ENCODE measurements around the gene LEFTY1.

The LEFTY1 gene

DNA sequence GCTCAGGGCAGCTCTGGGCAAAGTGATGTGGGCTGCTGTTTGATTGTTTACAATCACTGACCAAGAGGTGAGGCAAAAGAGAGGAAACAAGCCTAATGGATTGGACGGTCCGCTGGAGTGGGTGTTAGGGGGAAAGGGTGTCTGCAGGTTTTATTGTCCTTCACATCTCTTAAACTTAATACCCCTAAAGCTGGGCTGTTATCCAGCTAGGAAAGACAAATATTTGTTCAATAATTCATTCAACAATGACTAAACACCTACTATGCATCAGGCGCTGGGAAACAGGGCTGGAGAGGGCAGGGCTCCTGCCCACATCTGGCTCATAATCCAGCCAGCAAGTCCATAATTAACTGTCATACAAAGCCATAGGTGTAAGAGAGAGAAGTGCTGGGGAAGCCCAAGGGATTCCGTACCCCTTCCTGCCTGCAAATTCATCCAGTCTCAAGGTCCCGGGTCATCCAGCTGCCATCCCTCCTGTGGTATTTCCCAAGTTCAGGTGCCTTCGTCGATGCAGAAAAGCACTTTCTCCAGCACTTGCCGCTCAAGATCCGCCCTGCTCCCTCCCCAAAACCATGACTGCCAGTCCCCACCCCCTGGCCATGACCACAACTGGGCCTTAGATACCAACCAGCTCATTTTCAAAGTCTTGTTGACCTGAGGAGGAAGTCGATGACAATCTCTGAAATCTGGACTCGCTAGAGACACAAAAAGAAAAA, 17.4 kb downstream of the LEFTY1 start:
- DNase-seq: no peak

DNA sequence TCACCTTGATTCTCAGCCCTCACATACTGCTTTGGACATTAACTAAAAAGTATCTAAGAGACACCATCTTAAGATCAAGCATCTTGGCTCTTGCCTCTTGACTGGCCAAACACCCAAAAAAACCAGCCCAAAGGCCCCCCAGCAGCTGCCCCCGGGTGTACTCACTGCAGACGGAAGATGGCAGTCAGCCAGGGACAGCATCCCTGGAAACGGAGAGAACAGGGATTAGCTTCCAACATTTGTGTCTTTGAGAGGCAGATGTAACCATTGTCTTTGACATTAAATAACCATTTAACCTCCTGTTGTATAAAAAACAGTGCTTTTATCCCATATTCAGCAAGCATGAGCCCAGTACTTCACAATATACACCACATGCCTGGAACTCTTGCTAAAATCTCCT, 18.0 kb downstream of the LEFTY1 start:
- no peak for DNase-seq

DNA sequence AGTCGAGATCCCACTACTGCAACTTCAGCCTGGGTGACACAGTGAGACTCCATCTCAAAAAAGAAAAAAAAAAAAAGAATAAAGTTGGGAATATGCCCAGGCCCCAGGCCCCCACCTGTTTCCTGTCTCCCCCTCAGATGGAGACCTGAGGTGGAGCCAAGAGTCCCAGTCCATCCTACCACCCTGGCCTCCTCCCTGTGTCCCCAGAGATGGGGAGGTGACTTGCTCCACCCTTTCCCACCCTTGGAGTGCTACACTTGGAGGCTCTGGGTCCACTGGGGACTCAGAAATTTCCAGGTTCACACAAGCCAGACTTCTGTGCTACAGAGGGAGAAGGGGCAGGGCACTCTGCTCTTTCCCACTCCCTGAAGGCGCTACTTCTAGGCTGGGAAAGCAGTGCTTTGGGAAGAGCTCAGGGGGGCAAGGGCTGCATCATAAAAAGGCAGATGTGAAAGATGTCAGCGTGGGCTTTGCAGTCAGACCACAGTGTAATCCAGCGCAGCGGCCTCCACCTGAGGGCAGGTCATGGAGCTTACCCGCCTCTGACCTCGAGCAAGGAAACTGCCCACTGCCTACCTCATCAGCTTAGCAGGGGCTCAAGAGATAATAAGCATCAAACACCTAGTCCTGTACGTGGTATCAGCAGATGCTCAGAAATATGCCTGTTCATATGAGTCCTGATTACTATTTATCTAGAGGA, 20.2 kb downstream of the LEFTY1 start:
- no peak for DNase-seq

DNA sequence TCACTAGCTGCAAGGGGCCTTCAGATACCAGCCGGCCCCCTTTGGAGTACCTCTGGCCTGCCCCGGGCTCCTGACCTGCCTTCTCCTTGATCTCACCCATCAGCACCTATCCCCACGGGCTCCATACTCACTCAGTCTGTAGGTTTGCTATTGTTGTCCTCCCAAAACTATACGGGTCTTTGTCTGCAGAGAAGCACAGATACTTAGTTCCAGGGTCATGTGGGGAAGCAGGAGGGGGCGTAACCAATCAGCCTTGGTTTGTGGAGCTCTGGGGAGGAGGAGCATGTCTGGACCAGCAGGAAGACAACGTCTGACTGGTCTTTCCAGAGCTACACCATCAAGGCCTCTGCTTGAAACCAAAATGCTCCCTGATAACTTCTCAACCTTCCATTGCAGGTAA, 22.0 kb downstream of the LEFTY1 start:
- no peak for DNase-seq

DNA sequence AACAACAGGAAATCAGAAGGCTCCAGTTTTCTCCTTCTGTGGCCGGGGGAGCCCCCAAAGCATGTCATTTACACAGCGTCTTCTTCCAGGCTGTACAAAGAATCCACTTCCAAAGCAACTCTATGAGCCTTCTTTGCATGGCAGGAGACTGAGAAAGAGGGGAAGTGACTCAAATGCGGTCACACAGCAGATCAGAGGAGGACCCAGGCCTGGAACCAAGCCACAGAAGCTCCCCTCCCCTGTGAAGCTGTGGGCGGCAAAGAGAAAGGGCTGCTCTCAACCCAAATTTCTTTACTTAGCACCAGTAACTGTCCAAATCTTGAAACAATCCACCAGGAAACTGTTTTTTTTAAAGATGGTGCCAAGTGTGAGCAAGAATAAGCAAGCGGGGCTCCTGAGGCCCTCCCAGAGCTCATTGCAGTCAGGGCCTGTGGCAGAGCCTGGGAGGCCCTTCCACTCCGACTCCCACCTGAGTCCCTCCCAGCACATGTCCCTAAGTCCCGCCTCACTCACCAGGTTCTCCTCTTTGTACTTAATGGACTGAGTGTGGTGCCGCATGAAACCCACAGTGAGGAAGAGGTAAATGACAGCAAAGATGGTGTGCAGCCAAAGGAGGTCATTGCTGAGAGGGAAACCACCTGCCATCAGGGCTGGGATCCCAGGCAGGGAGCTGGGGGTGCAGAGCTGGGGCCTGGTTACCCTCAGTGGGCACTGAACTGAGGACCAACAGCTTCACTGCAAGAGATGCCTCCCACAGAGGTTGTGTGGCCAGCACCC, 22.7 kb downstream of the LEFTY1 start:
- no peak for DNase-seq

DNA sequence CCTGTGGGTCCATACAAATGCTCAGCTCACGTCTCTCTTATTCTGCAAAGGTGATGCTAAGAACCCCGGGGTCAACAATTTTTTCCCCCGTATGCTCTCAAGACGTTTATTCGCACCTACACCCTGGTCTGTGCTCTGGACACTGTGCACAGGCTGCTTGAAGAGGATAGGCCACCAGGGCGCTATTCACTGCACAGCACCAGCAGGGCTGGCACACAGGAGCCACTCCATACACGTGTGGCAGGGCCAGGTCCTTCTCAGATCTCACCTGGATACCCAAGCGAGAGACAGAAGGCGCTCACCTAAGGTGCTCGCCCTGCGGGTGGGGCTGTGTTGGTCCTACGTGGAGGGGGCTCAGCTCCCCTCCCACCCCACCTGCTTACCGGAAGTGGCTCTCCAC, 23.4 kb downstream of the LEFTY1 start:
- no peak for DNase-seq

DNA sequence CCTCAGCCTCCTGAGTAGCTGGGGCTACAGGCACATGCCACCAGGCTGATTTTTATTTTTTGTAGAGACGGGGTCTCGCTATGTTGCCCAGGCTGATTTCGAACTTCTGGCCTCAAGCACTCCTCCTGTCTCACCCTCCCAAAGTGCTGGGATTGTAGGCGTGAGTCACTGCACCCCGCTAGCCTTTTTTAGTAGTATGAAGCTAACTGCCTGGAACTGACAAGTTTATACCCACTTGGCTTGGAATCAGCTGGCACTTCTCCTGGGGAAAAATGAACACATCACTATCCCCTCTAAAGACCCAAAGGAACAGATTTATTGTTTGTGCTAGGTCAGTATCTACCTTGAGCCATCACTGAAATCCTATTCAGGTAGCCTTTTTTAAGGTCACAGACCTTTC, 25.8 kb downstream of the LEFTY1 start:
- no peak for DNase-seq

DNA sequence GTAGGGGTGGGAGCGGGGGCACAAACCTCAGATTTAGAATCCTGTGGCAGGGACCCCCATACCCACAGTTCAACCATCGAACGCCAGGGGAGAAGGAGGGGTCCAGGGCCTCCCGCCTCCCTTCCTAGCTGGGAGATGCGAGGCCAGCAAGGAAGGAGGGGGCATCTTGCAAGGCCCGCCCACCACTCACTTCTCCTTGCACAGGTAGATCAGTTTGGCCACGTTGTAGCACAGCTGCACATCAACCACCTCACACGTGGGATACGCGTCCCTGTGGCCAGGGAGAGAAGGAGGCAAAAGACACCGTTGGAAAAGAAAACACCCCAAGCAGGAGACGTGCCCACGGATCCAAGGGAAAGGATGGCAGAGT, 26.4 kb downstream of the LEFTY1 start:
- no peak for DNase-seq

DNA sequence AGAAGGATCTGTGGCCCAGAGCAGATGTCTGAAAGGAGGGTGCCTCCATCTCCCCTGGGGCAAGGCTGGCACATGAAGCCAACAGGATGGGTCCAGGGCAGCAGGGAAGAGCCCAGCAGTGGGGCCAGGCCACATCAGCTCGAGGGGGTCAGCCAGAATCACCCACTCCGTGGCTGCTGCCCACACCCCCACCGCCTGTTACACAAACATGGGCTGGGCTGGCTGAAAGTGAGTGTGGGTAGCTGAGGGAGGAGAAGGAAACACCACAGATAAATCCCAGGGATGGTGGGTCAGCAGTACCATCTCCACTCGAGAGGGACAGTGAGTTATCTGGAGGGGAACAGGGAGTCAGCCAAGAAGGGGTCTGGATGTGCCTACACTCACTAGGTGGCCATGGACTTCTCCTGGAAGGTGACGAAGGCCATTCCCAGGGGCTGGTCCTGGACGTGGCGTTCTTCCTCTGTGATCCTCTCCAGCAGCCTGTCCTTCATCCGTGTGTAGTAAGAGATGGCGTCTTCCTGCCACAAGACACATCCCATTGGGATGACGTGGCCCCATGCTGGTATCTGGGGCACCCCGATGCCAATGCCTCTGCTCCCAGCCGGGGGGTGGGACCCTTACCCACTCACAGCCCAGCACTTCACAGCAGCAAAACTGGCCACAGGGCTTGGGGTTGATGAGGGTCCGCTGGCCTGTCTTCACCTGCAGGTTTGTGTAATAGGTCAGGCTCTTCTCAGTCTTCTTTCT, 26.9 kb downstream of the LEFTY1 start:
- no peak for DNase-seq

DNA sequence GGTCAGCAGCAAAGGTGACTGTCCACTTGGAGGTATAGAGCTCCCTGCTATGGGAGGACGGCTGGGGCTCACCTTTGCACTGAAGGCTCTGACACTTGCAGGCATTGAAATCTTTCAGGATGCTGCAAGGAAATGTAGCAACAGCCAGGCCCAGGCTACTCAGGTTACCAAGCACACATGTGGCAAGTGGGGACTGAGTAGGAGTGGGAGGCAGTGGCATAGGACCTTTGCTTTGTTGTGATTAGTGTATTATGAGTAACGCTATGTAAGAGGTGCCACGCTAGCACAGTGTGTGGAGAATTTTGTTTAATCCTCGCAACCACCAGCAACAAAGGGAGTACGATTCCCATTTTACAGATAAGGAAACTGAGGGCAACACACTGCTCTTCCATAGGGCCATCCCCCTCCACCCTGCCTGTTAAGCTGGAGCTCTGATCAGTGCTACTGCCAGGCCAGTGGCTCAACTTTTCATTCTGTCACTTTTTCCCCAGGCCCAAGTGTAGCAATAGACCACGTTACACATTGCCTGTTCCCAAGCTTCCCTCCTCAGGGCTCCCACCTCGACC, 28.0 kb downstream of the LEFTY1 start:
- DNase-seq: no peak

DNA sequence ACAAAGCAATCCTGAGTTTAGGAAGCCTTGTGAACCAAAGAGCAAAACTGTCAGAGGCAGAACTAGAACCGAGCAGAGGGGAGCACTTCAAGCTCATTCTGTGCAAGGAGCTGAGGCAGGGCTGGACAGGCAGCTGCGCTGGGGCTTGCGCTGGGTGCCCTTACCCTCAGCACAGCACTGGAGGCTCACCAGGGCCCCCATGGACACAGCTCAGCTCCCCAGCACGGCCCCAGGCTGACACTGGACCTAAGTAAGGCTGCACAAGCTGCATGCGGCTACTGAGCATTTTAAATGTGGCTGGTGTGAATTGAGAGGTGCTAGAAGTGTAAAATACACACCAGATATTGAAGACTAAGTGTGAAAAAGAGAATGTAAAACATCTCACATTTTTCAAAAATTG, 28.8 kb downstream of the LEFTY1 start:
- no peak for DNase-seq

DNA sequence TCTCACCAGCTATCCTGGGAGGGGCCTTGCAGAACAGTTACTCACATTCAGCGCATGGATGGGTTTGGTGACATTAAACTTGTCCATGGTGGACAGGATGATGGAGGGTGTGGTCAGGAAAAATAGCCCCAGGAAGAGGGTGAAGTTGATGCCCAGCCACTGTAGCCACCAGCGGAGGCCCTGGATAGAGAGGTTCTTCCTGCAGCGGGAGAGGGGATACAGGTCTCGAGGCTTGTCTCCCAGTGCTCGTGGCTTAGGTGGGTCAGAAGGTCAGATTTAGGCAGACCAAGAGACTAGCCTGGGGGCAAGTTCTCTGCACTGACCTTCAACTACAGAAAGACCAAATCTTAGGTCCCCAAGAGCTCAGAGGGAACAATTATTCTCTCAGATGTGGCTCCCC, 29.8 kb downstream of the LEFTY1 start:
- DNase-seq: no peak

DNA sequence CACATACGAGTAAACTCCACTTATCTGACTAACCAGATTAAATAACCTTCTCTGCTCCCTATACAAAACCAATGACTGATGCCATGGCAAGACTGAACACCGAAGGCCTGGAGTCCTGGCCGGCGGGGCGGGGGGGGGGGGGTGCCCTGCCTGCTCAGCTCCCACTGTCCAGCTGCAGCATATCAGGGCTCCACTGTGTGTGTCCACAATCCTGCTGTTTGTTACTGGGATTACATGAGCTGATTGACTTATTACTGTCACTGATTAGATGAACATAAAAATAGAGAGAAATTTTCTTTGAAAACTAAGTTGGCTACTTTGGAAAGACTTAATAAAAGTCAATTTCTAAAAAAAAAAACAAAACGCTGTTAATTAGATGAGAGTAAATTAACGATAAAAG, 31.7 kb downstream of the LEFTY1 start:
- DNase-seq: no peak

DNA sequence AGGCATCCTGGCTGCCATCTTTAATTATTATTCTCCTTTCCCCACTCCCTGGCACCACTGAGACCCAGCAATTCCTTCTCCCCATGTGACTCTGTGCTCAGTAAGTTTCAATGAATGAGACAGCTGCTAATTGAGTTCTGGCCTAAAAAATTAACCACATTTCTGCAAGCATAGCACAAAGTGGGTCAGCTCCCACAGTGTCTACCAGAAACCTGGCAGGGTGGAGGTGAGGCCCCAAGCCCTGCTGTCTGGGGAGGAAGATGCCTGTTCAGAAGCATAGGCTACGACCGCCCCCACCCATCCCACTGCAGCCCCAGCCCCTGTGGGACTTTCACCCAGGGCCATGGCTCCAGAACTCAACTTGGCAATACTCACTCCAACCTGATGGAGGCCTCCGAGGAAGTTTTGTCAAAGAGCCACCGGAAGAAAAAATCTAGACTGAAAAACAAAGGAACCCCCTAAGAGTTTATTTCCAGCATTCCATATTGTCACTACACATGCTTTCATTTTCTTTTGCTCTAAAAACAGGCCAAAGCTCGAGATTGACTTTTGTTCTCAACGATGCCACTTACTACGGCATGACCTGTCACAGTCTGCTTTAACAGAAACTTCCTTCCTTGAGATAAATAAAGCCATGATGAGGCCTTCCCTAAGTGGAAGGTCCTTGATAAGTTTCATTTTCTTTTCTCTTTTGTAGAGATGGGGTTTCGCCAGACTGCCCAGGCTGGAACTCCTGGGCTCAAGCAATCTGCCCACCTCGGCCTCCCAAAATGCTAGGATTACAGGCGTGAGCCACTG, 33.2 kb downstream of the LEFTY1 start:
- DNase-seq: no peak

DNA sequence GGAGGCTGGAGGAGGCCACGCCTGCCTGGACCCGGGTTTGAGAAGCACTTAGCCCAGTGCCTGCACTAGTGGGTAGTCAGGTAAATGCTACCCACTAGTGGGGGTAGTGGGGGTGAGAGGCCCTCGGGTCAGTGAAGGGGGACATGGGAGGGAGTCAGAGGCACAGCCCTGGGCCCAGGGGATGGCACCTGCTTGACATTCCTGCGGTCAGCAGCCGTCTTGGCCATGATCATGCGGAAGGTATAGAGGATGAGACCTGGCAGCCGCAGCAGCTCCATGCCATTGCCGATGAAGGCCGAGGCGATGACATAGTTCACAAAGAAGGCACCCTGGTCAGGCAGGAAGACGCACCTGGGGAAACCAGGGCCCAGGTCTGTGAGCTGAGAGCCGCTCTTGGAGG, 35.5 kb downstream of the LEFTY1 start:
- DNase-seq: no peak

DNA sequence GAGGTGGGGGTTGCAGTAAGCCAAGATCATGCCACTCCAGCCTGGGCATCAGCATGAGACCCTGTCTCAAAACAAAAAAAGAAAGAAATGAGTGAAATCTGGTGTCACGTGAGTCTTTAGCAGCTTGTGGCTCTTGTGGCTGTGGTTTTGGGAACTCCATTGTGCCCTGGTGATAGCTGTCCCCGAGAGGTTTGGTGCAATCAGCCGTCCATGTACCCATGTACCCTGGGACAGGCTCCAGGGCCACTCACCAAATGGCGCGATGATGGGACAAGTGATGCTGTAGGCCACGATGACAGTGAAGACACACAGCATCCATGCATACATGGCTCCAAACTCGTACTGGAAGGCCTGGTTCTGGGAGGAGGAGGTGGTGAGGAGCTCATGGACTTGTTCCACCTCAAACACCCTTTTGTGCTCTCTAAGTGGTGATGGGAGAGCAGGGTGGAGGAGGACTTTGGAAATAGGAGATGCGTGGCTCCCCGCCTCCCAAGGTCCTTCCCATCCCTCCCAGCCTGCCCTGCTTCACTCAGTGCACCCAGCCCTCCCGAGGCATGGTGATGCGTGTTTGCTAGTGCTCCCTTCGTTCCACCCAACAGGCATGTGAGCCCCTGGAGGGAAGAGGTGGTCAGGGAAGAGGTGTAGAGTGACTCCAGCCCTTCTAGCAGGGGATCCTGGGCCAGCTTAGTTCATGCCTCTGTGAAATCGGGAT, 36.4 kb downstream of the LEFTY1 start:
- DNase-seq: no peak

DNA sequence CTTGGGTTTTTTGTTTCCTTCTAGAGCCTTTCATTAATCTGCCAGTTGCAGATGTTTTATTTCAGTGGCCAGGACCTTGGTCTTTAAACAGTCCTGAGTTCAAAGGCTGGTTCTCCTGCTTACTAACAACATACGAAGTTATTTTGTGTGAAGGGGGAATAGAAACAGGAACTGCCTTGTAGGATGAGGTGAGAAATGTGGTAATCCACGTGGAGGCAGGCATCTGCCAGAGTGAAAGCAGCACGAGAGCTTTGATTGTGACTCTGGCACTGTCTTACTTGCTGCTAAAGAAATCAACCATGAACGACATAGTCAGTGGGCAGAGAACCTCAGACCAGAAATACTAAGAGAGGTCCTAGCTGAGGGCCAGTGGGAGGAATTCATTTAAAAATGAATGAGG, 37.1 kb downstream of the LEFTY1 start:
- no peak for DNase-seq

DNA sequence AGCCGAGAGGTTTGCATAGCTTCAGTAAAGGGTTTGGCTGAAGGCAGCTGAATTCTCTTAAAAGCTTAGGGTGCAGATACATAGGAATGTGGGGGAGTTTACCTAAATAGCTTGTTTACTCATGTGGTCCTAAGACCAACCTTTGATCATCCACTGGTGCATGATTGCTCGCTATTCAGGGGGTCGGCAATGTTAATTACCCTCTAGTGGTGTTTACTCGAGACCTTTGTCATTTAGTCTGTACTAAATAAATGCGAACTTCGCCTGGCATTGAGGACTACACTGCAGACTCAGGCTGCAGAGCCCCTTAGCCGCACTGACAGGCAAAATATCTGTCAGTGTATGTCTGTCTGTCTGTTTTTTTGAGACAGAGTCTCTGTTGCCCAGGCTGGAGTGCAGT, 38.6 kb downstream of the LEFTY1 start:
- no peak for DNase-seq

DNA sequence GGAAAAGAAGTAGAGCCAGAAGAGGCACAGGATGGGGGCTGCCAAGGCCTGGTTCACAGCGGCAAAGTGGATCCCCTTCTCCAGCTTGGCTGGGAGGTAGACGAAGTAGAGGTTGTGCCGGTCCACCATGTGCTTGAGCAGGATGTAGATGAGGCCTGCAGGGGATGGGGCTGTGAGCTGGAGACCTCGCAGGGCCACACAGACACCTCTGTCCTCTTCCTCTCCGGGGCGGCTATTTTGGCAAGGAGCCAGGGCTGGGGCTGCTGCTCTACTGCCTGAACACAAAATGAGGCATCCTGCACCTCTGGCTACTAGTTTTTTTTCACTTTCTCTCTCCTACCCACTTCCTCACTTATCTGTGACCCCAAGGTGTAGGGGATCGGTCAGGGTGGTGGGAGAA, 39.0 kb downstream of the LEFTY1 start:
- no peak for DNase-seq

DNA sequence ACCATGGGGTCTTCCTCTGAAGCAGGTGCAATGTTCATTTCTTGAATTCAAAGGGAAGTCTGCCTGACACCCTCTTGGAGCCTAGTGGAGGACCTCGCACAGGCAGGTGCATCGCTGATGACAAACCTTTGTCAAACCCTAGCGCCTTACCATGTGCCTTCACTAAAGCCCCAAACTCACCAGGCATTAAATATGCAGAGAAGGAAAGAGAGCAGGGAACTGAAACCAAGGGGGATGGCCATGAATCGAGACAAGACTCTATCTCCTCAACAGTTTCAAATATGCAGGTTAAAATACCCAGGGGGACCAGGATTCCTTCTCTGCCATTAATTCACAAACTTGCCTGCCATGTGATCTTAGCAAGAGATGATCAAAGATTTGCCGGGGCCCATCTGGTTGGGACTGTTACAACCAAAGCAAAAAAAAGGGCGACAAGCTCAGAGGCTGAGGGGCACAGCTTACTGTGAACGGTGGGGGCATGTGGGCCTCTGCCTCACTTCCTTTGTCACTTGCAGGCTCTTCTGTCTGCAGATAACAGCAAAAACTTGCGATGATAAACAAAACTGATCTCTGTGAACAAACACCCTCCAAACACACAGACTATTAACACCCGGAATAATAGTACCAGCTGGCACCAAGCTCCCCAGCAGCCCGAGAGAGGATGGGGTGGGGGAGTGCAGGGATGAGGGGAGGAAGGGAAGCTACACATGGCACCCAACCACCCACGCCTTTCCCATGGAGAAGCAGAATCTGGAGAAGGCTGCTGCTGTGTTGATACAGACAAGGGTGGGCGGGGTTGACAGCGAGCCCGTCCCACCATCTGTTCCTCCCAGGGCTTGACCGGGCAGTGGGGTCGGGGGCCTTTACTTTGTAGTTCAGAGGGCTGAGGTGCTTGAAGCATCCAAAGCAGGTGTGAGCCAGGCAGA, 40.7 kb downstream of the LEFTY1 start:
- DNase-seq: no peak

Data from amniotic stem cell (primary cell).